Spleen (tissue), 11 donors: ENCODE measurements around the gene ST8SIA6. TPM values are rescaled to one million over a fixed set of nuclear protein-coding genes. Genes with fewer than 3 reads are reported as not detected.

ENCODE experiments used
- DNase-seq: peaks from one replicate; pipeline ENCODE4 v3.0.0-alpha.2; 2020
- H3K27ac ChIP-seq, 8 donors: fragments of 200-600 bp; sonication (generic) in 7 of 8; 1 replicate in 4 of 8; 2 replicates in 4 of 8; pipeline versions ENCODE4 v1.5.0 to v1.8.0; 2016 to 2021; ENCODE audit warnings: inconsistent platforms in 4 of 8, mild to moderate bottlenecking in 4 of 8, moderate library complexity in 1 of 8
- H3K27me3 ChIP-seq, 7 donors: fragments of 200-600 bp; sonication (generic) in 6 of 7; replicated peaks in 1 of 7; 1 replicate in 4 of 7; 2 replicates in 3 of 7; pipeline versions ENCODE4 v1.5.0 to v1.8.0; 2016 to 2021; ENCODE audit warnings: inconsistent platforms in 3 of 7, mild to moderate bottlenecking in 1 of 7
- H3K36me3 ChIP-seq, 6 donors: fragments of 200-600 bp; sonication (generic) in 5 of 6; 1 replicate in 4 of 6; 2 replicates in 2 of 6; pipeline versions ENCODE4 v1.5.0 to v1.8.0; 2016 to 2021; ENCODE audit warnings: inconsistent platforms in 2 of 6
- H3K4me1 ChIP-seq, 6 donors: fragments of 200-600 bp; sonication (generic) in 5 of 6; 1 replicate in 3 of 6; 2 replicates in 3 of 6; pipeline versions ENCODE4 v1.5.0 to v1.8.0; 2016 to 2021; ENCODE audit warnings: inconsistent platforms in 3 of 6
- H3K4me3 ChIP-seq, 8 donors: fragments of 200-600 bp; sonication (generic) in 7 of 8; 1 replicate in 4 of 8; 2 replicates in 4 of 8; pipeline versions ENCODE4 v1.5.0 to v1.8.0; 2016 to 2021; ENCODE audit warnings: inconsistent platforms in 4 of 8, mild to moderate bottlenecking in 4 of 8, moderate library complexity in 2 of 8
- H3K9me3 ChIP-seq, 8 donors: fragments of 200-600 bp; sonication (generic) in 7 of 8; 1 replicate in 4 of 8; 2 replicates in 4 of 8; pipeline versions ENCODE4 v1.5.0 to v1.8.0; 2016 to 2021; ENCODE audit warnings: inconsistent platforms in 4 of 8
- CTCF ChIP-seq, 11 experiments: fragments of 200-600 bp in 7 of 11; fragments of 450-650 bp in 4 of 11; sonication (generic) in 4 of 11; IDR thresholded peaks in 8 of 11; conservative IDR thresholded peaks in 3 of 11; 1 replicate in 7 of 11; 2 replicates in 4 of 11; pipeline versions ENCODE4 v1.4.0 to v1.8.0; 2016 to 2021; ENCODE audit warnings: antibody characterized with exemption in 11 of 11, inconsistent platforms in 4 of 11, mild to moderate bottlenecking in 1 of 11
- POLR2A ChIP-seq, 3 donors: fragments of 450-650 bp; IDR thresholded peaks; one replicate each; pipeline ENCODE4 v1.5.1; 2017; ENCODE audit warnings: antibody characterized with exemption in 3 of 3, mild to moderate bottlenecking in 1 of 3
- POLR2AphosphoS5 ChIP-seq, 3 donors: sonication (generic); formaldehyde crosslinking; IDR thresholded peaks; one replicate each; pipeline ENCODE4 v1.5.1; 2017; ENCODE audit warnings: antibody characterized with exemption in 3 of 3
- WGBS, 5 donors: extraction: QIAGEN DNeasy Blood & Tissue Kit in 3 of 5; methylation state at CpG; one replicate each; pipeline versions ENCODE4 v1.1.5 to v1.1.7; 2013 to 2018; 5-methylcytosine and 5-hydroxymethylcytosine counted together
- intact Hi-C: fragments of 100-400 bp; cut with DNase I; formaldehyde crosslinking; loops from one replicate; pipeline ENCODE4 v1.15.0; 2023; ENCODE audit warnings: low total_unique reads
- polyA plus RNA-seq, 3 donors: library from polyadenylated mRNA; stranded (reverse); fragments of 200-250 nt; gene quantifications; one replicate each; pipeline ENCODE4 v1.2.1, GENCODE V29; 2013
- total RNA-seq, 7 donors: library from RNA; depleted of rRNA in 3 of 7; stranded (reverse); fragments of >200 nt in 3 of 7; fragmentation: NEBNext Ultra II Directional in 4 of 7; extraction: Animal tissue kit (Norgen Biotek cat#: 25700) in 4 of 7; gene quantifications; one replicate each; pipeline versions ENCODE4 v1.1.0 to v1.2.1, GENCODE V29; 2016 to 2021
- donor health status: healthy with polysubstance abuse.
- donor health status: DM: no; HTN: no; CAD: no; lungs with moderate emphysema.
- donor health status: DM: no; HTN: no; CAD: no.
- donor health status: Bipolar disorder and iron deficiency.
- donor health status: healthy.
- donor health status: DM: no; HTN: no; CAD: no.
- donor health status: DM: yes; HTN: yes; CAD: no.

Gene ST8SIA6
- total and polyA plus RNA-seq, 10 donors: 0.02 to 1.2 (median 1.0) TPM; not detected in 3

DNA sequence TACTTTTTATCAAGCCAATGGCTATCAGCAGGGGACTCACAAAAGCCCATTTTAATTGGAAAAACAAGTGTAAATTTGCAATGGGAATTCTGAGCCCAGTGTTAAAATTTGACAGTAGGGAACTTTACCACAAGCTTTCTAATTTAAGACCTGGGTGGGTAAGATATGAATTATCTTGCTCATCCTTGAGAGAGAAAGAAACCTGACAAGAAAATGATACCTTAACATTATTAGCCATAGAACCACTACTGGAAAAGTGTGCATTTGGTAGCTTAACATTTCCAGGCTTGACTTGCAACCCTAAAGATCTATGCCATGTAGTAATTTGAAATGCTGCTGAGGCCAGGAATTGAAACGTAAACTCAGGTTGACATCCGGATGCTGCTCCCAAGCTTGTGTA is 2.7 kb upstream of the ST8SIA6 start:
- no peak for TF ChIP-seq CTCF (IDR thresholded peaks at IDR 0.05 in 8 of 11, conservative IDR thresholded peaks at IDR 0.05 in 3 of 11)
- TF ChIP-seq POLR2AphosphoS5 (IDR thresholded peaks at IDR 0.05): no peak
- TF ChIP-seq POLR2A (IDR thresholded peaks at IDR 0.05): no peak
- Histone ChIP-seq H3K27ac (no peak overlapping the region), H3K27me3 (peaks cover 0 to 54% (median 30%) of the 10 kb centered on the region in 7 donors), H3K4me3 (no peak overlapping the region), H3K9me3 (peaks cover 0 to 6% (median 0%) of the 10 kb centered on the region in 8 donors), H3K36me3 (no peaks in the 10 kb centered on the region), H3K4me1 (peaks cover 7 to 28% (median 16%) of the 10 kb centered on the region in 6 donors)
- no peak for DNase-seq
- 92 to 99% (median 96%) methylated on average over 2 of the region's 2 CpGs for WGBS, 5 donors
- intact Hi-C loops: no loop called here

DNA sequence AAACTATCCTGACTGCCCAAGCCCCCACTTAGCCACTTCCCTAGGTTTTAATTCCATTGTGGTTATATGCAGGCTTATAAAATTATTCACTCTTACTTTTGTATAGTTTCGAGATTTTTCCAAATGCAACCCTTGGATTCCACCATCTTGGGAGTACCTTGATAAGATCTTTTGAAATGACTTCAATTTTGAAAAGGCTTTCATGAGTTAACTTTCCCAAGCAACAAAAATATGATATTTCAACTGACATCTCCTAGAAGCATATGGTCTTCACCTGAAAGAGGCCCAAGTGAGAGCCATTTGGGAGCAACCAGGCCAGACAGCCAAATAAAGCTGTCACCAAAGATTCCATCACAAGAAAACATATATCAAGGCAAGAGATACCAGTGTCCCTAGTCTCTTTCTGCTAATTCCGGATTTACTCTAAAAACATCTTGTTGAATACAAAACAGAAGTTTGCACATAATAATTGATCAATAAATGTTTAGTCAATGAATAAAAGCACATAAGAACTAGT is 1.7 kb upstream of the ST8SIA6 start:
- no peak overlapping the region for H3K27ac ChIP-seq
- H3K27me3 ChIP-seq: peaks cover 0 to 64% (median 37%) of the 10 kb centered on the region in 7 donors
- 91 to 99% (median 95%) methylated on average over 2 of the region's 2 CpGs for WGBS, 5 donors
- no peak for DNase-seq
- no peak for TF ChIP-seq POLR2AphosphoS5 (IDR thresholded peaks at IDR 0.05)
- TF ChIP-seq CTCF (IDR thresholded peaks at IDR 0.05 in 8 of 11, conservative IDR thresholded peaks at IDR 0.05 in 3 of 11): no peak
- no peak for TF ChIP-seq POLR2A (IDR thresholded peaks at IDR 0.05)
- intact Hi-C loops: no loop called here
- H3K9me3 ChIP-seq: peaks cover 0 to 6% (median 0%) of the 10 kb centered on the region in 8 donors
- H3K36me3 ChIP-seq: no peaks in the 10 kb centered on the region
- peaks cover 7 to 30% (median 16%) of the 10 kb centered on the region in 6 donors for H3K4me1 ChIP-seq
- no peak overlapping the region for H3K4me3 ChIP-seq

DNA sequence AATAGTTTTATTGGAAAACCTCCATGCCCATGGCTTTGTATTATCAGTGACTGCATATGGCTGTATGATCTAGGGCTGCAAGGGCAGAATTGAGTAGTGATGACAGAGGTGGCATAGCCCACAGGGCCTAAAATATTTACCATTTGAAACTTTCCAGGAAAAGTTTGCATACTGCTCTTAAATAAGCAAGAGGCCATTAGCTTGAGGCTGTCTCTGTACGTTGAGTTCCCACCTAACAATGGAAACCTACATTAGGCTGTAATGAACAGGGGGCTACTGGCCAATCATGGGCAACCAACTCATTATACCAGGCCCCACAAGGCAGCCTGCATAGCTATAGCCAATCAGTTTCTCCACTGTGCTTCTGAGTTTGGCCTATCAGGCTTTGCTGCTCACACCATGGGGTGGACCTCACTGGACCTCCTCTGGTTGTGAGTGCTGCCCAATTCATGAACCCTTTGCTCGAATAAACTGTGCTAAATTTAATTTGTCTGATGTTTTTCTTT is 673 bp upstream of the ST8SIA6 start:
- Histone ChIP-seq H3K27me3 (peaks cover 0 to 73% (median 37%) of the 10 kb centered on the region in 7 donors), H3K36me3 (no peaks in the 10 kb centered on the region), H3K4me3 (peak overlapping the region in 6 of 8 donors; percentile 23 to 73 (median 46)), H3K9me3 (peaks cover 0 to 12% (median 1%) of the 10 kb centered on the region in 8 donors), H3K4me1 (peaks cover 7 to 30% (median 16%) of the 10 kb centered on the region in 6 donors), H3K27ac (peak overlapping the region in 3 of 8 donors; percentile 49 to 68 (median 56))
- intact Hi-C loops: no loop called here
- no peak for DNase-seq
- TF ChIP-seq CTCF (IDR thresholded peaks at IDR 0.05 in 8 of 11, conservative IDR thresholded peaks at IDR 0.05 in 3 of 11) (no peak), POLR2AphosphoS5 (IDR thresholded peaks at IDR 0.05) (no peak), POLR2A (IDR thresholded peaks at IDR 0.05) (no peak)
- WGBS, 5 donors: 74 to 90% (median 77%) methylated on average over 2 of the region's 2 CpGs

DNA sequence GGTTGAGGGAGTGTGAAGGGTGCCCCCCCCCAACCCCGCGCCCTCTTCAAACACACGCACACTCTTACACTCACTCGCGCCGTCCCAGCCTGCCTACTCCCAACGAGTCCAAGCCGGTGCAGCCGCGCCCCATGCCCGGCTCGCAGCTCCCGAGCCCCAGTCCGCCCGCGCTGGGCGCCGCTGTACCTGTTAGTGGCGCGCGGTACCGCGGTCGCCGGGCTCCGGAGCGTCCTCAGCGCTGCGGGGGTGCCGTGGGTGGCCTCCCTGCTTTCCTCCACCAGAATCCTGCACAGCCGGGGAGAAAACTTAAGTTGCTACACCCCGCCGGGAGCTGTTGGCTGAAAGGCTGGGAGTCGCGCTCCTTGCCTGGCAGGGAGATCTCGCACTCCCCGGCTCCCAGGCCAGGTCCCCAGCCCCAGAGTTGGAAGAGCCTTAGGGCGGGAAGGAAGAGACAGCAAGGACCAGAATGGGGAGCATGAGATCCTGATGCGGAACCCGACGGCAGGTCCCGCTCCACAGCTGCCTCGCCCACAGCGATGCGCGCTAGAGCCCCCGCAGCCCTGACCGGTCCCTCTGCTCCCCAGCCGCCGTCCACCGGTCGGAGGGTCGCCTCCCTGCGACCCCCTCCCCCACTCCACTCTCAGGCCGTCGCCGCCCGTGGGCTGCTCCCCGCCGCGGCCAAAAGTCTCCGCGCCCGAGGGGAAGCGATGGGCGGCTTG is 863 bp downstream of the ST8SIA6 start:
- TF ChIP-seq POLR2AphosphoS5 (IDR thresholded peaks at IDR 0.05) (peak in 1 of 3 donors; percentile 23), CTCF (IDR thresholded peaks at IDR 0.05 in 8 of 11, conservative IDR thresholded peaks at IDR 0.05 in 3 of 11) (no peak)
- 0 to 1% (median 1%) methylated on average over 2 to 66 of the region's 66 CpGs for WGBS, 5 donors
- Histone ChIP-seq H3K4me3 (peak overlapping the region; percentile 23 to 73 (median 43)), H3K27ac (peak overlapping the region in 3 of 8 donors; percentile 36 to 68 (median 61)), H3K9me3 (peaks cover 0 to 27% (median 16%) of the 10 kb centered on the region in 8 donors), H3K27me3 (peaks cover 0 to 66% (median 37%) of the 10 kb centered on the region in 7 donors), H3K4me1 (peaks cover 7 to 30% (median 16%) of the 10 kb centered on the region in 6 donors), H3K36me3 (peaks cover 0 to 6% (median 0%) of the 10 kb centered on the region in 6 donors)
- DNase-seq: peak; percentile 82
- intact Hi-C loops: no loop called here
